ENCODE measurements around the gene ANXA4. TPM values are rescaled to one million over a fixed set of nuclear protein-coding genes. Genes with fewer than 3 reads are reported as not detected.

Gene ANXA4
- total and polyA plus RNA-seq, 2 experiments from 2014 or later = 6.7 to 11.5 TPM

- Mint-ChIP-seq H3K4me3 (no peak overlapping the region), H3K36me3 (ENCODE audit: low read depth) (peaks cover 12% of the 10 kb centered on the region; the same call in 2 of the 3 replicates), H3K9me3 (no peaks in the 10 kb centered on the region), H3K27me3 (ENCODE audit: insufficient read depth, low read depth, poor library complexity) (peaks cover 2% of the 10 kb centered on the region), H3K27ac (no peak overlapping the region), H3K4me1 (peaks cover 7% of the 10 kb centered on the region; the same call in 2 of the 3 replicates)
- Histone ChIP-seq H3K4me3 (no peak overlapping the region), H3K4me1 (ENCODE audit: insufficient read depth) (no peaks in the 10 kb centered on the region), H3K27me3 (ENCODE audit: insufficient read depth) (no peaks in the 10 kb centered on the region), H3K9me2 (ENCODE audit: insufficient read depth) (no peaks in the 10 kb centered on the region), H3F3A (replicated peaks; ENCODE audit: low read depth) (peaks cover 2% of the 10 kb centered on the region; the same call in 1 of the 2 replicates), H3K27ac (ENCODE audit: low read depth) (no peak overlapping the region), H3K36me3 (ENCODE audit: insufficient read depth) (peaks cover 21% of the 10 kb centered on the region; the same call in 1 of the 2 replicates), H3K4me2 (no peak overlapping the region), H3K79me2 (replicated peaks; ENCODE audit: insufficient read depth) (peaks cover 64% of the 10 kb centered on the region), H2AFZ (no peak overlapping the region), H4K20me1 (replicated peaks; ENCODE audit: insufficient read depth) (peaks cover 16% of the 10 kb centered on the region)
- no peak for DNase-seq (ENCODE audit: low spot score)
- no peak for ATAC-seq
- TF ChIP-seq REST (IDR thresholded peaks at IDR 0.05; ENCODE audit: unreplicated experiment) = no peak
- TF ChIP-seq ZNF114 (CRISPR knock-in tag; IDR thresholded peaks at IDR 0.05) = no peak
- no peak for TF ChIP-seq ZNF331 (CRISPR knock-in tag; IDR thresholded peaks at IDR 0.05; ENCODE audit: low read depth)
- TF ChIP-seq STAT1 (IDR thresholded peaks at IDR 0.05; ENCODE audit: unreplicated experiment) = no peak
- no peak for TF ChIP-seq ETS1 (IDR thresholded peaks at IDR 0.05)
- TF ChIP-seq CREB1 (CRISPR knock-in tag; IDR thresholded peaks at IDR 0.05; ENCODE audit: low read depth) = no peak
- TF ChIP-seq NANOG (IDR thresholded peaks at IDR 0.05; ENCODE audit: borderline replicate concordance) = no peak
- no peak for TF ChIP-seq ZNF462 (CRISPR knock-in tag; IDR thresholded peaks at IDR 0.05)
- no peak for TF ChIP-seq CTCF (conservative IDR thresholded peaks at IDR 0.05; ENCODE audit: low read depth in 2 of 2)
Measured at GRCh38 chr2:69836316-69836715, 94.4 kb downstream of the ANXA4 start.
